ENCODE measurements around the gene CFAP161. TPM values are rescaled to one million over a fixed set of nuclear protein-coding genes. Genes with fewer than 3 reads are reported as not detected.

Gene CFAP161
- total and polyA plus RNA-seq, 2 donors from 2014 or later, result 0.50 TPM; not detected in 1

- Histone ChIP-seq H3K4me1 (ENCODE audit: control insufficient read depth in 2 of 3, insufficient read depth in 2 of 3, low read depth in 1 of 3, low read length in 3 of 3) (no peaks in the 10 kb centered on the region), H3K9me3 (ENCODE audit: control insufficient read depth in 2 of 3, insufficient read depth in 1 of 3, low read length in 3 of 3) (no peaks in the 10 kb centered on the region), H3K9ac (ENCODE audit: low read length in 3 of 3) (no peak overlapping the region), H3K27ac (ENCODE audit: low read depth in 2 of 2, low read length in 2 of 2) (no peak overlapping the region), H3K36me3 (ENCODE audit: control insufficient read depth in 2 of 3, insufficient read depth in 3 of 3, low read length in 3 of 3) (no peaks in the 10 kb centered on the region), H3K4me3 (ENCODE audit: low read length in 3 of 3) (no peak overlapping the region), H3K27me3 (ENCODE audit: control insufficient read depth, insufficient read depth, low read length) (no peaks in the 10 kb centered on the region)
- DNase-seq (no peak), FAIRE-seq (no peak)
- no peak for TF ChIP-seq CTCF (IDR thresholded peaks at IDR 0.05; ENCODE audit: borderline replicate concordance, extremely low read depth, insufficient read depth)
- intact Hi-C loops (cut with DNase I), result loop anchor here (10.0 kb wide), 1 partner anchor 163 kb away; no protein-coding TSS in a partner anchor
These were observed 31.9 kb upstream of the CFAP161 start for GRCh38 chr15:81101894-81102815.

GRCh38 chr15:81103857-81104256, 30.2 kb upstream of the CFAP161 start:
- FAIRE-seq (no peak), DNase-seq (no peak)
- no peak overlapping the region for H3K9ac ChIP-seq (ENCODE audit: low read length in 3 of 3)
- no peak overlapping the region for H3K27ac ChIP-seq (ENCODE audit: low read depth in 2 of 2, low read length in 2 of 2)
- H3K36me3 ChIP-seq (ENCODE audit: control insufficient read depth in 2 of 3, insufficient read depth in 3 of 3, low read length in 3 of 3), result no peaks in the 10 kb centered on the region
- H3K4me3 ChIP-seq (ENCODE audit: low read length in 3 of 3), result no peak overlapping the region
- TF ChIP-seq CTCF (IDR thresholded peaks at IDR 0.05; ENCODE audit: borderline replicate concordance, extremely low read depth, insufficient read depth), result no peak
- no peaks in the 10 kb centered on the region for H3K27me3 ChIP-seq (ENCODE audit: control insufficient read depth, insufficient read depth, low read length)
- H3K9me3 ChIP-seq (ENCODE audit: control insufficient read depth in 2 of 3, insufficient read depth in 1 of 3, low read length in 3 of 3), result no peaks in the 10 kb centered on the region
- no peaks in the 10 kb centered on the region for H3K4me1 ChIP-seq (ENCODE audit: control insufficient read depth in 2 of 3, insufficient read depth in 2 of 3, low read depth in 1 of 3, low read length in 3 of 3)
- intact Hi-C loops (cut with DNase I), result loop anchor here (10.0 kb wide), 1 partner anchor 161 kb away; no protein-coding TSS in a partner anchor

- FAIRE-seq (no peak), DNase-seq (no peak)
- Histone ChIP-seq H3K27me3 (ENCODE audit: control insufficient read depth, insufficient read depth, low read length) (no peaks in the 10 kb centered on the region), H3K9me3 (ENCODE audit: control insufficient read depth in 2 of 3, insufficient read depth in 1 of 3, low read length in 3 of 3) (no peaks in the 10 kb centered on the region), H3K27ac (ENCODE audit: low read depth in 2 of 2, low read length in 2 of 2) (no peak overlapping the region), H3K4me3 (ENCODE audit: low read length in 3 of 3) (no peak overlapping the region), H3K9ac (ENCODE audit: low read length in 3 of 3) (no peak overlapping the region), H3K4me1 (ENCODE audit: control insufficient read depth in 2 of 3, insufficient read depth in 2 of 3, low read depth in 1 of 3, low read length in 3 of 3) (no peaks in the 10 kb centered on the region), H3K36me3 (ENCODE audit: control insufficient read depth in 2 of 3, insufficient read depth in 3 of 3, low read length in 3 of 3) (no peaks in the 10 kb centered on the region)
- intact Hi-C loops (cut with DNase I), result loop anchor here (10.0 kb wide), 1 partner anchor 159 kb away; no protein-coding TSS in a partner anchor
- no peak for TF ChIP-seq CTCF (IDR thresholded peaks at IDR 0.05; ENCODE audit: borderline replicate concordance, extremely low read depth, insufficient read depth)
These were observed 28.5 kb upstream of the CFAP161 start for GRCh38 chr15:81105545-81105944.
